Myocyte (in vitro differentiated cells): Measurements from ENCODE around the gene LMAN1L. TPM values are rescaled to one million over a fixed set of nuclear protein-coding genes. Genes with fewer than 3 reads are reported as not detected.

Experiments used
- DNase-seq: peaks from one replicate; pipeline ENCODE4 v3.0.0-alpha.2; 2012; ENCODE audit warnings: low read depth
- total RNA-seq: library from RNA; depleted of rRNA; stranded (reverse); fragments of >200 nt; gene quantifications from 2 replicates; pipeline ENCODE4 v1.2.3, GENCODE V29; 2014

The LMAN1L gene
- total RNA-seq, 1 donor from 2014 or later: not detected

GRCh38 chr15:74833376-74834107, 20.9 kb downstream of the LMAN1L start:
- DNase-seq: peak; percentile 43

GRCh38 chr15:74835312-74835823, 22.7 kb downstream of the LMAN1L start:
- peak; percentile 61 for DNase-seq

- DNase-seq: no peak
Observed at GRCh38 chr15:74836846-74837245, 24.2 kb downstream of the LMAN1L start.

- no peak for DNase-seq
Observed at GRCh38 chr15:74837482-74838136, 25.0 kb downstream of the LMAN1L start.

GRCh38 chr15:74838137-74838516, 25.5 kb downstream of the LMAN1L start:
- no peak for DNase-seq

- no peak for DNase-seq
Observed at GRCh38 chr15:74838746-74839525, 26.3 kb downstream of the LMAN1L start.

GRCh38 chr15:74839526-74840395, 27.1 kb downstream of the LMAN1L start:
- no peak for DNase-seq

GRCh38 chr15:74840851-74841775, 28.5 kb downstream of the LMAN1L start:
- no peak for DNase-seq

GRCh38 chr15:74841891-74842373, 29.3 kb downstream of the LMAN1L start:
- no peak for DNase-seq

- peak; percentile 94 for DNase-seq
Observed at GRCh38 chr15:74842581-74843444, 30.2 kb downstream of the LMAN1L start, which contains the start of gene ULK3. ULK3 (minus strand) TSS chr15:74843156; CDS start chr15:74843105, 51 bp downstream.

- DNase-seq: no peak
Observed at GRCh38 chr15:74843445-74843828, 30.8 kb downstream of the LMAN1L start.

GRCh38 chr15:74843891-74844299, 31.3 kb downstream of the LMAN1L start:
- no peak for DNase-seq

- no peak for DNase-seq
Observed at GRCh38 chr15:74844319-74845207, 31.9 kb downstream of the LMAN1L start.

GRCh38 chr15:74845208-74845568, 32.6 kb downstream of the LMAN1L start:
- DNase-seq: no peak

GRCh38 chr15:74845581-74845980, 32.9 kb downstream of the LMAN1L start:
- no peak for DNase-seq

GRCh38 chr15:74847432-74847831, 34.8 kb downstream of the LMAN1L start:
- DNase-seq: no peak

- no peak for DNase-seq
Observed at GRCh38 chr15:74850393-74850792, 37.8 kb downstream of the LMAN1L start.

GRCh38 chr15:74851960-74852359, 39.3 kb downstream of the LMAN1L start:
- DNase-seq: no peak
